Vagina (tissue), 2 donors: ENCODE results near the gene GPR87. TPM values are rescaled to one million over a fixed set of nuclear protein-coding genes. Genes with fewer than 3 reads are reported as not detected.
A peak's percentile ranks its signal among the peaks of the same experiment; 100 is the strongest.

Experiments
- DNase-seq, 2 donors: peaks; one replicate each; pipeline ENCODE4 v3.0.0-alpha.2; 2017; ENCODE audit errors: extremely low spot score in 2 of 2
- H3K27ac ChIP-seq: fragments of 200-600 bp; sonication (generic); one replicate; pipeline ENCODE4 v1.5.1; 2019
- H3K27me3 ChIP-seq: fragments of 200-600 bp; sonication (generic); one replicate; pipeline ENCODE4 v1.5.1; 2019
- H3K36me3 ChIP-seq, 2 donors: fragments of 200-600 bp; sonication (generic); one replicate each; pipeline ENCODE4 v1.5.1; 2017 to 2019
- H3K4me1 ChIP-seq: fragments of 200-600 bp; sonication (generic); one replicate; pipeline ENCODE4 v1.5.1; 2019
- H3K4me3 ChIP-seq, 2 donors: fragments of 200-600 bp; sonication (generic); 1 replicate in 1 of 2; 2 replicates in 1 of 2; pipeline ENCODE4 v1.5.1; 2016 to 2019
- H3K9me3 ChIP-seq: fragments of 200-600 bp; sonication (generic); one replicate; pipeline ENCODE4 v1.5.1; 2019
- CTCF ChIP-seq, 3 experiments: fragments of 450-650 bp in 2 of 3; fragments of 200-600 bp in 1 of 3; sonication (generic) in 1 of 3; IDR thresholded peaks; one replicate each; pipeline ENCODE4 v1.5.1; 2017 to 2019; ENCODE audit warnings: antibody characterized with exemption in 3 of 3, mild to moderate bottlenecking in 2 of 3, moderate library complexity in 2 of 3
- POLR2A ChIP-seq, 2 donors: fragments of 450-650 bp; IDR thresholded peaks; one replicate each; pipeline ENCODE4 v1.6.1; 2017; ENCODE audit warnings: antibody characterized with exemption in 2 of 2, mild to moderate bottlenecking in 2 of 2, moderate library complexity in 2 of 2
- POLR2AphosphoS5 ChIP-seq, 2 donors: sonication (generic); formaldehyde crosslinking; IDR thresholded peaks; one replicate each; pipeline ENCODE4 v1.9.0; 2017; ENCODE audit warnings: antibody characterized with exemption in 2 of 2, mild to moderate bottlenecking in 2 of 2, low read depth in 1 of 2; ENCODE audit not compliant: insufficient read depth in 1 of 2
- intact Hi-C: fragments of 100-400 bp; cut with DNase I; formaldehyde crosslinking; loops from one replicate; pipeline ENCODE4 v1.15.1; 2023
- total RNA-seq: library from RNA; depleted of rRNA; stranded (reverse); fragments of >200 nt; gene quantifications from one replicate; pipeline ENCODE4 v1.2.3, GENCODE V29; 2016

Gene GPR87
- total RNA-seq, 1 donor from 2014 or later = 12.3 TPM

GRCh38 chr3:151306168-151306810 lies 10.3 kb downstream of the GPR87 start:
- intact Hi-C loops = no loop called here
- Histone ChIP-seq H3K27ac (peak overlapping the region; percentile 54), H3K4me1 (peaks cover 17% of the 10 kb centered on the region), H3K9me3 (no peaks in the 10 kb centered on the region), H3K27me3 (no peaks in the 10 kb centered on the region), H3K36me3 (no peaks in the 10 kb centered on the region), H3K4me3 (no peak overlapping the region)
- TF ChIP-seq POLR2A (IDR thresholded peaks at IDR 0.05) (no peak), POLR2AphosphoS5 (IDR thresholded peaks at IDR 0.05; ENCODE audit: insufficient read depth in 1 of 2, low read depth in 1 of 2) (no peak)
- DNase-seq = no peak

DNA sequence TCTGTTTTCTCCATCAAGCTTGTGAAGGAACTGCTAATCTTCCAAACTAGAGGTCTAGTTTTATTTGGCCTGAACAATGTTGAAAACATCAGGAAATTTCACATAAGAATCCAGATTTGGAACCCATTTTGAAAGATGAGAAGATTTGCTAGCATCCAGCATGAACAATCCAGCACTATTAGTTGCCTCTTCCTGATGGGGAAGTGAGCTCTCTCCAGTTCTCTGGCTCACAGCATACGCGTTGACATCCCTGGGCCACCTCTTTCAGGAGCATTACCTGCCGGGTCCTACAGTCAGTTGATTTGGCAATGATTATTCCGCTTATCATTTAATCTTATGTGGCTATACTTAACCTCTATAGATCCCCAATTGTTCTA lies 10.9 kb downstream of the GPR87 start:
- Histone ChIP-seq H3K9me3 (no peaks in the 10 kb centered on the region), H3K4me1 (peaks cover 17% of the 10 kb centered on the region), H3K36me3 (no peaks in the 10 kb centered on the region), H3K27ac (peak overlapping the region; percentile 54), H3K27me3 (no peaks in the 10 kb centered on the region), H3K4me3 (no peak overlapping the region)
- intact Hi-C loops = no loop called here
- no peak for DNase-seq
- TF ChIP-seq POLR2A (IDR thresholded peaks at IDR 0.05) (no peak), POLR2AphosphoS5 (IDR thresholded peaks at IDR 0.05; ENCODE audit: insufficient read depth in 1 of 2, low read depth in 1 of 2) (no peak), CTCF (IDR thresholded peaks at IDR 0.05) (no peak)

DNA sequence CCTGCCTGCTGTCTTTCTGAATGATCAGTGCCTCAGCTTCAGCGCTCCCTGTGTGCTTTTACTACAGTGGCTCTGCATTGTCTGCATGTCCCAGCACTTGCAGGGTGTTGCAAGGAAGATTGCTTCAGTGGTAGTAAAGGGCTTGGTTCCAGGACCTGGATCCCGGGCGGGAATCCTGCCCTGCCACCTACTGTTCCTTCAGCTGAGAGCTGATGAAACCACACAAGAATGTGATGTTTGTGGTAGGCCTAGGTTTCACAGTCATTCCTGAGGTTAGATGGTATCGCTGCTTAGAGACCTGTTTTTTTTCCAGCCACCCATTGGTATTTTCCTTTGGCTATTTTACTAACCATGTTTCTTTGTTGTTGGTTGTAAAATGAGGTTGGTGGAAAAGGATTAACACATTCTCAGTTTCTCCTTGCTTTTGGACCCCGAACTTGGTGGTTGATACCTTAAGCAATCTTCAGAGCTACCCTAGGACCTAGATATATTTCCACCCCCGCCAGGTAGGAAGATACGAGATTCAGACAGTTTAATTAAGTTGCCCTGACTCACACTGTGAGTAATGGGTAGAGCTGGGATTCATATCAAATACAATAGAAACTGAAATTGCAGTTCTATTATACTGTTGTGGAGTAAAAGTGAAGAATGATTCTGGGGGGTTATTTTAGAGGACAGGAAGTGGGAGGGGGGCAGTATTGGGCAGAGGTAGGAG lies 11.4 kb downstream of the GPR87 start:
- no peak overlapping the region for H3K4me3 ChIP-seq
- no peak for TF ChIP-seq CTCF (IDR thresholded peaks at IDR 0.05)
- peak in 1 of 2 donors; percentile 56 for TF ChIP-seq POLR2AphosphoS5 (IDR thresholded peaks at IDR 0.05; ENCODE audit: insufficient read depth in 1 of 2, low read depth in 1 of 2)
- no peak for TF ChIP-seq POLR2A (IDR thresholded peaks at IDR 0.05)
- peaks cover 17% of the 10 kb centered on the region for H3K4me1 ChIP-seq
- H3K9me3 ChIP-seq = no peaks in the 10 kb centered on the region
- no peaks in the 10 kb centered on the region for H3K27me3 ChIP-seq
- H3K27ac ChIP-seq = peak overlapping the region; percentile 54
- intact Hi-C loops = no loop called here
- H3K36me3 ChIP-seq = no peaks in the 10 kb centered on the region
- peak in 1 of 2 donors; percentile 90 for DNase-seq

DNA sequence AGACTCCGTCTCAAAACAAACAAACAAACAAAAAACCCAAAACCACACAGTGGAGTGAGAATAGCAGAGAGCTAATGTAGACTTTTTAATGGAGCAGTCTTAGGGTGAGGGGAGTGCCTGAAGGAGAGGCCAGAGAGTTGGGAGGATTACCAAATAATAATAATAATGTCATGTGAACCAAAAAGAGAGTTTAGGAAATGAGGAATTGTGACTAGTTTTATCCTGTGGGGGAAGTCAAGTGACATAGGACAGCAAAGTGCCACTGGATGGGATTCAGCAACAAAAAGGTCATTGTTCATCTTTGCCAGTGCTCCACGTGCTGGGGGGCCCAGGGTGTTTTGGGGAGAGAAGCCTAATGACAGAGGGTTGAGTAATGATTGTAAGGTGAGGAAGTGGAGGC lies 12.9 kb downstream of the GPR87 start:
- H3K9me3 ChIP-seq = no peaks in the 10 kb centered on the region
- intact Hi-C loops = no loop called here
- TF ChIP-seq CTCF (IDR thresholded peaks at IDR 0.05) (no peak), POLR2AphosphoS5 (IDR thresholded peaks at IDR 0.05; ENCODE audit: insufficient read depth in 1 of 2, low read depth in 1 of 2) (no peak), POLR2A (IDR thresholded peaks at IDR 0.05) (no peak)
- no peak overlapping the region for H3K27ac ChIP-seq
- H3K36me3 ChIP-seq = no peaks in the 10 kb centered on the region
- peaks cover 17% of the 10 kb centered on the region for H3K4me1 ChIP-seq
- no peak overlapping the region for H3K4me3 ChIP-seq
- H3K27me3 ChIP-seq = no peaks in the 10 kb centered on the region
- no peak for DNase-seq

DNA sequence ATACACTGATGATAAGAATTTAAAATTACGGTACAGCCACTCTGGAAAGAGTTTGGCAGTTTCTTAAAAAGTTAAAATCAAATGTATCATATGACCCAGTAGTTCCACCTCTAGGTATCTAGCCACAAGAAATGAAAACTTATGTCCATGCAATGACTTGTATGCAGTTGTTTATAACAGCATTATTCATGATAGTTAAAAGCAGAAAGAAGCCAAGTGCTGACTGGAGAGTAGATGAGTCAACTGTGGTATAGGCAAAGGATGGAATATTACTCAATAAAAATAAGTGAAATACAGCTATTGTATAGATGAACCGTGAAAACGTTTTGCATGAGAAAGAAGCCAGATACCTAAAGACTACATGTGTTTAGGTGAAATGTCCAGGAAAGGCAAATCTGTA lies 14.8 kb downstream of the GPR87 start:
- no peaks in the 10 kb centered on the region for H3K36me3 ChIP-seq

More for the DNA sequence above, 14.8 kb downstream of the GPR87 start:
- TF ChIP-seq CTCF (IDR thresholded peaks at IDR 0.05) (no peak), POLR2AphosphoS5 (IDR thresholded peaks at IDR 0.05; ENCODE audit: insufficient read depth in 1 of 2, low read depth in 1 of 2) (no peak), POLR2A (IDR thresholded peaks at IDR 0.05) (no peak)
- intact Hi-C loops = no loop called here
- Histone ChIP-seq H3K27ac (no peak overlapping the region), H3K4me1 (peaks cover 17% of the 10 kb centered on the region), H3K4me3 (no peak overlapping the region), H3K9me3 (no peaks in the 10 kb centered on the region), H3K27me3 (no peaks in the 10 kb centered on the region)
- DNase-seq = no peak
